BLaER1 treated with 17β-estradiol and CSF1 and Interleukin-3, amounts not matched to agents 10 nM and 100 nM (cell line): ENCODE results near the gene ARMC9.

Experiments used
- H3K27ac ChIP-seq, 11 experiments: shearing (Covaris generic); formaldehyde crosslinking; 2 replicates each; pipeline ENCODE4 v1.8.1; 2022
- H3K27me3 ChIP-seq, 11 experiments: shearing (Covaris generic); formaldehyde crosslinking; 2 replicates each; pipeline ENCODE4 v1.8.1; 2022
- H3K36me3 ChIP-seq, 11 experiments: shearing (Covaris generic); formaldehyde crosslinking; 2 replicates each; pipeline ENCODE4 v1.8.1; 2022
- H3K4me1 ChIP-seq, 10 experiments: shearing (Covaris generic); formaldehyde crosslinking; 2 replicates each; pipeline ENCODE4 v1.8.1; 2022
- H3K4me2 ChIP-seq, 11 experiments: shearing (Covaris generic); formaldehyde crosslinking; 2 replicates each; pipeline ENCODE4 v1.8.1; 2022
- H3K4me3 ChIP-seq, 10 experiments: shearing (Covaris generic); formaldehyde crosslinking; 2 replicates each; pipeline ENCODE4 v1.8.1; 2022
- H3K9ac ChIP-seq, 11 experiments: shearing (Covaris generic); formaldehyde crosslinking; 2 replicates each; pipeline ENCODE4 v1.8.1; 2022
- H3K9me3 ChIP-seq, 11 experiments: shearing (Covaris generic); formaldehyde crosslinking; replicated peaks in 1 of 11; 2 replicates each; pipeline ENCODE4 v1.8.1; 2022
- H4K20me1 ChIP-seq, 11 experiments: shearing (Covaris generic); formaldehyde crosslinking; 2 replicates each; pipeline ENCODE4 v1.8.1; 2022
- Cebpa-rat ChIP-seq, 11 experiments: shearing (Covaris generic); IDR thresholded peaks; 2 replicates each; pipeline ENCODE4 v1.8.1; 2022

ARMC9 gene

GRCh38 chr2:231288590-231288989 is 90.2 kb downstream of the ARMC9 start:
- H3K9ac ChIP-seq = no peak overlapping the region
- no peaks in the 10 kb centered on the region for H3K27me3 ChIP-seq
- no peak overlapping the region for H3K4me3 ChIP-seq
- H4K20me1 ChIP-seq = no peaks in the 10 kb centered on the region
- TF ChIP-seq Cebpa-rat (IDR thresholded peaks at IDR 0.05) = no peak
- peaks cover 10 to 32% (median 13%) of the 10 kb centered on the region in 10 experiments for H3K4me1 ChIP-seq
- H3K27ac ChIP-seq = no peak overlapping the region
- no peaks in the 10 kb centered on the region for H3K9me3 ChIP-seq
- H3K36me3 ChIP-seq = no peaks in the 10 kb centered on the region
- H3K4me2 ChIP-seq = no peak overlapping the region

GRCh38 chr2:231290321-231291015 is 92.0 kb downstream of the ARMC9 start:
- Histone ChIP-seq H3K9ac (no peak overlapping the region; a peak in 1 of 22 replicates), H3K4me2 (peak overlapping the region in 2 of 11 experiments; percentile 33 to 61; a peak in 2 of 22 replicates), H3K9me3 (no peaks in the 10 kb centered on the region), H4K20me1 (no peaks in the 10 kb centered on the region), H3K27ac (no peak overlapping the region; a peak in 1 of 22 replicates), H3K36me3 (no peaks in the 10 kb centered on the region), H3K27me3 (no peaks in the 10 kb centered on the region), H3K4me1 (peaks cover 29 to 51% (median 32%) of the 10 kb centered on the region in 10 experiments), H3K4me3 (no peak overlapping the region)
- no peak for TF ChIP-seq Cebpa-rat (IDR thresholded peaks at IDR 0.05)

DNA sequence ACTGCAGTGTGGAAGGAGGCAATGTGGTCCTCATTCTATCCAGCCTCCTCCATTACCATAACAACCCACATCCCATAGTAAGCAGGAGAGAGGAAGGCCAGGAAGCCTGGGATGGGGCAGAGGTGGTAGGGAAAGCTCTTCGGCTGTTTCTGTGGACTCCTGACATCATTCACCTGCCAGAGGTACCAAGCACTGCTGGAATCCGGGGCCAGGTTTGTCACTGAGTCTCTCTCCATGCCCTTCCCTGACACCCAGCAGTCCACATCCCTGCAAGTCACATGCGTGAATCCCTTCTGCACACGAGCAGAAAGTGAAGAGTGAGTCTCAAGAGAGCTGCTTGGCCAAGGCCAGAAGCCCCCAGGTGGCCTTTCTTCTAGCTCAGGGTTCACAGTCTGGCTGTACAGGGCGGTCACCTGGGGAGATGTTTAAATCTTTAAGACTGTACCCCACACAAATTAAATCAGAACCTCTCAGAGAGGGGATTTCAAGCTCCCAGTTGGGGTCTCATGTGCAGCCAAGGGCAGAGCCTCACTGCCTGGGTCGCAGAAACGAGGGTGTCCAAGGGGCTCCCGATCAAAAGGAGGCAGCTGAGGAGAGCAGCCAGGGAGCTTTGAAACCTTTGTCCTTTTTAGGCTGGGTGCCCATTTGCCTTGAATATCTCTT is 94.2 kb downstream of the ARMC9 start:
- TF ChIP-seq Cebpa-rat (IDR thresholded peaks at IDR 0.05) = no peak
- no peak overlapping the region for H3K4me3 ChIP-seq
- no peaks in the 10 kb centered on the region for H3K9me3 ChIP-seq
- H3K27me3 ChIP-seq = no peaks in the 10 kb centered on the region
- no peaks in the 10 kb centered on the region for H4K20me1 ChIP-seq
- no peaks in the 10 kb centered on the region for H3K36me3 ChIP-seq
- H3K4me2 ChIP-seq = peak overlapping the region in 10 of 11 experiments; percentile 56 to 86 (median 80); a peak in 14 of 22 replicates
- H3K9ac ChIP-seq = no peak overlapping the region
- peaks cover 32 to 72% (median 44%) of the 10 kb centered on the region in 10 experiments for H3K4me1 ChIP-seq
- no peak overlapping the region for H3K27ac ChIP-seq

DNA sequence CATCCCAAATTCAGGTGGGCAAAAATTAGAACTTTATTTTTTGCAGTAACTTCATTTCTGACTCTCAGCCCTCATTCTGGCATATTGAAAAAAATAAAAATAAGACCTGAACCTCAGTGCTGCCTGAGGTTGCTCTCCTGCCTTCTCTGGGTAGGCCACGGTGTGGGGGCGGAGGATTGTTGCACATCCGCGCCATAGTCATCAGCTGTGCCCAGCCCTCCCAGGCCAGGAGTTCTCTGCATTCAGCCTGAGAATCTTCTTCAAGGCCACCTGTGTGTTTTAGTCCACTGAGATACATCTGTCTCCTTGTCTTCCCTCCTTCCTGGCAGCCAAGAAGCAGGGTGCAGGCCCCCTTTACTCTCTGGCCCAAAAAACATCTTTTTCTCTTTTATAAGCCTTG is 94.7 kb downstream of the ARMC9 start:
- no peaks in the 10 kb centered on the region for H3K36me3 ChIP-seq
- peak overlapping the region; percentile 56 to 86 (median 81); a peak in 21 of 22 replicates for H3K4me2 ChIP-seq
- H3K27me3 ChIP-seq = no peaks in the 10 kb centered on the region
- H3K4me1 ChIP-seq = peaks cover 32 to 75% (median 44%) of the 10 kb centered on the region in 10 experiments
- no peak overlapping the region for H3K27ac ChIP-seq
- H3K4me3 ChIP-seq = no peak overlapping the region
- no peaks in the 10 kb centered on the region for H4K20me1 ChIP-seq
- H3K9ac ChIP-seq = no peak overlapping the region
- TF ChIP-seq Cebpa-rat (IDR thresholded peaks at IDR 0.05) = no peak
- H3K9me3 ChIP-seq = no peaks in the 10 kb centered on the region

DNA sequence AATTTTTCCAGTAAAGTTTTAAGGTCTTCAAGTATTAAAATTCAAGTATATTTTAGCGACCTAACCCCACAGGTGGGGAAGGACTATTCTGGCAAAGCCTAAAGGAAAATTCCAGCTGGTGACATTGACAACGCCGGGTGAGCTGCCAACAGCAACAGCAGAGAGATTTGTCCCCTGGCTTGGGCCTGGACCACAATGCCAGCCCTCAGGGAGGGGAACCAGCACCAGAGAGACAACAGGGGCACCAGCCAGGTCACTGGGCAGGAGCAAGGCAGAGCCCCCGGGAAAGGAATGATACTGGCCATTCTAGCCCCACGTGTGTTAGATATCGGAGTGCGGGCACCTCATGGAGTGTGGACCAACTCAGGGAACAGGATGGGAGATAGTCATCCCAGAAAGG is 95.7 kb downstream of the ARMC9 start:
- Histone ChIP-seq H3K4me2 (peak overlapping the region; percentile 56 to 86 (median 81)), H3K4me3 (no peak overlapping the region), H3K27ac (peak overlapping the region in 5 of 11 experiments; percentile 18 to 50 (median 24); a peak in 4 of 22 replicates), H3K4me1 (peaks cover 32 to 84% (median 44%) of the 10 kb centered on the region in 10 experiments), H3K9me3 (no peaks in the 10 kb centered on the region), H3K9ac (peak overlapping the region in 2 of 11 experiments; percentile 27 to 49; a peak in 2 of 22 replicates), H3K27me3 (no peaks in the 10 kb centered on the region), H3K36me3 (no peaks in the 10 kb centered on the region), H4K20me1 (no peaks in the 10 kb centered on the region)
- TF ChIP-seq Cebpa-rat (IDR thresholded peaks at IDR 0.05) = no peak

- Histone ChIP-seq H3K4me3 (no peak overlapping the region; a peak in 1 of 20 replicates), H3K9me3 (no peaks in the 10 kb centered on the region), H3K4me2 (peak overlapping the region; percentile 56 to 86 (median 81)), H3K36me3 (no peaks in the 10 kb centered on the region), H3K4me1 (peaks cover 38 to 85% (median 50%) of the 10 kb centered on the region in 10 experiments), H3K27me3 (no peaks in the 10 kb centered on the region), H3K27ac (peak overlapping the region in 5 of 11 experiments; percentile 18 to 50 (median 24); a peak in 4 of 22 replicates), H4K20me1 (no peaks in the 10 kb centered on the region), H3K9ac (peak overlapping the region in 2 of 11 experiments; percentile 27 to 49; a peak in 2 of 22 replicates)
- TF ChIP-seq Cebpa-rat (IDR thresholded peaks at IDR 0.05) = no peak
Measured at GRCh38 chr2:231294571-231295362, 96.3 kb downstream of the ARMC9 start.

DNA sequence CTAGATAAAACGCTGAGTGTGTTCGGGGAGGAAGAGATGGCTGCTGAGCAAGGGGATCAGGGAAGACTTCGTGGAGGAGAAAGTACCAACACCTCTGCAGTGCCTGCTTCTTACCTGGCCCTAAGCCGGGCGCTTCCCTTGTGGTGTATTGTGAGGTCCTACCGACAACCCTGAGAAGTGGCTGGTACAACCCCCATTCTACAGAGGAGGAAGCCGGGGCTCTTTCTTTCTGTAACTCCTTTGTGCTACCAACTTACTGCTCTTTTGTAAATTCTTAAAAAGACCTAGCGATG is 96.9 kb downstream of the ARMC9 start:
- no peaks in the 10 kb centered on the region for H3K27me3 ChIP-seq
- no peak for TF ChIP-seq Cebpa-rat (IDR thresholded peaks at IDR 0.05)
- H3K9ac ChIP-seq = peak overlapping the region in 1 of 11 experiments; percentile 5; a peak in 1 of 22 replicates
- H3K36me3 ChIP-seq = no peaks in the 10 kb centered on the region
- H3K4me2 ChIP-seq = peak overlapping the region; percentile 56 to 86 (median 81)
- no peak overlapping the region; a peak in 1 of 20 replicates for H3K4me3 ChIP-seq
- no peaks in the 10 kb centered on the region for H4K20me1 ChIP-seq
- peaks cover 43 to 85% (median 55%) of the 10 kb centered on the region in 10 experiments for H3K4me1 ChIP-seq
- no peaks in the 10 kb centered on the region for H3K9me3 ChIP-seq
- H3K27ac ChIP-seq = peak overlapping the region in 1 of 11 experiments; percentile 43; a peak in 1 of 22 replicates

DNA sequence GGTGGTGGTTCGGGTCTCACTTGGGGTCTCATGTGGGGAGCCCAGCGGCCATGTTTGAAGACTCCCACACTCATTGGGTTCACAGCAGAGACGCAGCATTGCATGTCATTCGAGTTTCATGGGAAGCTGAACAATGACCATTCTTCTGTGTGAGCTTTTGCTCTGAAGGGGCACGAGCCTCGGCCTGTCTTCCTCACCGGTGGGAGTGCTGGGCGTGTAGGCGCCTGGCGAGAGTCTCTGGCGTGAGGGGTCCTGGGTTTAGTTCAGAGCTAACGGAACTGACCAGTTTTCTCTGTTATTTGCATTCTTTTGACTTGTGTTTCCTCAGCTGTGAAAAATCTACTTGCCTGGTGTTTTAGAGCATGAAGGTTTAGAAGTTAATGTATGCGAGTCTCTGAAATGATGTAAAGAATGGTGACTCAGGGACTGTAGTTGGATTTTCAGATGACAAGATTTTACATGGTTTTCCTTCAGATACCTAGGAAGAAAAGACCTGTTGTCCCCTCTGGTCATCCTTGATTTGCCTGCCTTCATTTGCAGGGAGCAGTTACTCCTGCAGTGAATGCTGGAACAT is 98.1 kb downstream of the ARMC9 start:
- H3K36me3 ChIP-seq = no peaks in the 10 kb centered on the region
- H3K4me2 ChIP-seq = peak overlapping the region in 1 of 11 experiments; percentile 86; a peak in 3 of 22 replicates
- no peak overlapping the region for H3K9ac ChIP-seq
- H3K4me1 ChIP-seq = peaks cover 55 to 89% (median 67%) of the 10 kb centered on the region in 10 experiments
- no peaks in the 10 kb centered on the region for H4K20me1 ChIP-seq
- no peak overlapping the region for H3K4me3 ChIP-seq
- no peak overlapping the region for H3K27ac ChIP-seq
- no peak for TF ChIP-seq Cebpa-rat (IDR thresholded peaks at IDR 0.05)
- H3K9me3 ChIP-seq = no peaks in the 10 kb centered on the region
- no peaks in the 10 kb centered on the region for H3K27me3 ChIP-seq
